Stimulated activated CD4-positive, alpha-beta T cell treated with anti-CD3 and anti-CD28 coated beads, Interleukin-4, amount 100 ng/mL, for 4 hours (primary cell): Measurements from ENCODE around the gene PDLIM5.
"Not testable (repeated sequence)": the region's sequence is repeated elsewhere in the genome, so short reads cannot be mapped to it uniquely, and the experiment has no call there.

Experiments used
- DNase-seq, 2 experiments: peaks; one replicate each; pipeline ENCODE4 v3.0.0-alpha.2; 2020

Gene PDLIM5

DNA sequence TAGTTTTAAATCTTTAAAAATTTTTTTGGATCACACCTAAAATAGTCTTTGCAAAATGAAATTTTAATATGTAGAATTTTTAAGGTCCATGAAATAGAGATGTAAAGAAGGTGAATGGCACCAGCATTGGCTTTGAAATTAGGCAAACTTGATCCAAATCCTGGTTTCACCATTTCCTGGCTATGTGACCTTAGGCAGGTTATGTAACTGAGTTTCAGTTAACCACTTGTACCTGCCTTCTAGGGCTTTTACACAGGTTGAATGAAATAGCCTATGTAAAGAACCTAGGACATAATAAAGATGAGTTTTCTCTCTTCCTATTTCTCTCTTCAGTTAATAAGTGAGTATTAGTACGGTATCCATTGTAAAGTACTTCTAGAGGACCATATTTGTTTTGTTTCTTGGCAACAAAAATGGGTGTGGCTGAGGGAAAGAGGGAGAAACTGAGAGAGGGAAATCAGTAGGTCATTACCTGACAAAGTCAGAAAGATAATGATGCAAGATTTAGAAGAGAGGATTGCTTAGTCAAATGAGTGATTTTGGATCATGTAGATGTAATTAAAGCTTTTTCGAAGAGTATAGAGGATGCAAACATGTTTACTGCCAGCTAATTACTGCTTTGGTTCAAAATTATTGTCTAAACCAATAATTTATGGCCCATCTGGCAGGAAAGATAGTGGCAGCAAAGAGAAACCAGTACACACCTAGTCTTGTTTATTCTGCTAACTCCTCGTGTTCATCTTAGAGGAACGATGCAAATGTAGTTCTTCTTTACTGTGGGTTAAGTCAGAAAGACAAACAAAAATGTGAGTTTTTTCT, 81.9 kb downstream of the PDLIM5 start:
- no peak for DNase-seq

- DNase-seq: no peak
These were observed 82.9 kb downstream of the PDLIM5 start for GRCh38 chr4:94534401-94535312.

- no peak for DNase-seq
These were observed 84.3 kb downstream of the PDLIM5 start for GRCh38 chr4:94536049-94536448.

GRCh38 chr4:94536649-94537469, 85.1 kb downstream of the PDLIM5 start:
- DNase-seq: no peak

- no peak for DNase-seq
These were observed 86.3 kb downstream of the PDLIM5 start for GRCh38 chr4:94537921-94538628.

- no peak for DNase-seq
These were observed 88.7 kb downstream of the PDLIM5 start for GRCh38 chr4:94540476-94540875.

- DNase-seq: no peak
These were observed 93.1 kb downstream of the PDLIM5 start for GRCh38 chr4:94544811-94545210.

DNA sequence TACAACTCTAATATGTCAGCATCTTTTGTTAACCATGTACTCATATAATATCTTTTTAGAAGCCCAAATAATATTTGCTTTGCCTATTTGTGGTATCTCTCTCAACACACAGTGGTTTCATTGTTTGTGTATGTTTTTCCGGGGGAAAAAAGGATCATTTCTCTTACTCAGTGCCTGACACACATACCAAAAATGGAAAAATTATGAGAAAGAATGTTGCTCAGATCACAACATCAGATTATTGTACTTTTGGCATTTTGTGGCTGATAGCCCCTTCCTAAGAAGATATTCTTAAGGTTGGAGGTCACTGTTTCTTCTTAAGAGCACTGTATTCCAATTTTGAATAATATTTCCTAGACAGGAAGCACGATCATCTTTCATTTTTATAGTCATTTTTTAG, 93.6 kb downstream of the PDLIM5 start:
- no peak for DNase-seq

DNA sequence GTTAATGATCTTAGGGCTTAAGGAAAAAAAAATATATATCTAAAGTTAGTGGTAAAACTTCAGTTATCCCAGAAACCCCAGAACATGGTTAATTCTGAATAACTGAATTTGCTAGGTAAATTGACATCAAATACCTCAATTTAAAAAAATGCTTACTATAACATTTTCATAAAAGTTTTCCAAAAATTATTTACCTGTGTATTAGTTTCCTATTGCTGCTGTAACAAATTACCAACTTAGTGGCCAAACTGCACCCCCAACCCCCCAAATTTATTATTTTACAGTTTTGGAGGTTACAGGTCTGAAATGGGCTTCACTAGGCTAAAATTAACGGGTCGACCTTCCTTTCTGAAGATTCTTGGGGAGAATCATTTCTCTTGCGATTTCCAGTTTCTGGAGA, 95.2 kb downstream of the PDLIM5 start:
- DNase-seq: no peak

GRCh38 chr4:94548571-94548970, 96.8 kb downstream of the PDLIM5 start:
- no peak for DNase-seq

DNA sequence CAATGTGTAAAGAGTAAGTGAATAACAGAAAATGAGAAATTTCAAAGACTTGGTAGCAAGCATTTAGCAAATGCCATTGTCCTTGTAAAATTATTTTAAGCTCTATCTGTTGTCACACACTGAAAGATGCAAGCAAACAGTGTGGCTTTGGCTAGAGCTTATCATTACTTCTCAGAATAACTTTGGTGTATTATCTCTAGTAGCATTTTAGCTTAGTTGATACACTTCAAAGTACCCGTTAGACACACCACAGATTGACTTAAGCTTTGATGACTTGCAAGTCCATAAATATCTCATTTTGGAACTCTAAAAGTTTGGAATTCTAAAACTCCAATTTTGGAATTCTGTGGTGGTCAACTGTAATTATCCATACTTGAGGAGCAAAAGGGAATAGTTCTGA, 98.6 kb downstream of the PDLIM5 start:
- DNase-seq: no peak

GRCh38 chr4:94550851-94551250, 99.1 kb downstream of the PDLIM5 start:
- no peak for DNase-seq

GRCh38 chr4:94551643-94552564, 100.2 kb downstream of the PDLIM5 start:
- no peak for DNase-seq

DNA sequence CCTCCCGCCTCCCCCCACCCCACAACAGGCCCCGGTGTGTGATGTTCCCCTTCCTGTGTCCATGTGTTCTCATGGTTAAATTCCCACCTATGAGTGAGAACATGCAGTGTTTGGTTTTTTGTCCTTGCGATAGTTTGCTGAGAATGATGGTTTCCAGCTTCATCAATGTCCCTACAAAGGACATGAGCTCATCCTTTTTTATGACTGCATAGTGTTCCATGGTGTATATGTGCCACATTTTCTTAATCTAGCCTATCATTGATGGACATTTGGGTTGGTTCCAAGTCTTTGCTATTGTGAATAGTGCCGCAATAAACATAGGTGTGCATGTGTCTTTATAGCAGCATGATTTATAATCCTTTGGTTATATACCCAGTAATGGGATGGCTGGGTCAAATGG, 104.3 kb downstream of the PDLIM5 start:
- DNase-seq: not testable (repeated sequence)

DNA sequence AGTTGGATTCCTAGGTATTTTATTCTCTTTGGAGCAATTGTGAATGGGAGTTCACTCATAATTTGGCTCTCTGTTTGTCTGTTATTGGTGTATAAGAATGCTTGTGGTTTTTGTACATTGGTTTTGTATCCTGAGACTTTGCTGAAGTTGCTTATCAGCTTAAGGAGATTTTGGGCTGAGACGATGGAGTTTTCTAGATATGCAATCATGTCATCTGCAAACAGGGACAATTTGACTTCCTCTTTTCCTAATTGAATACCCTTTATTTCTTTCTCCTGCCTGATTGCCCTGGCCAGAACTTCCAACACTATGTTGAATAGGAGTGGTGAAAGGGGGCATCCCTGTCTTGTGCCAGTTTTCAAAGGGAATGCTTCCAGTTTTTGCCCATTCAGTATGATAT, 105.9 kb downstream of the PDLIM5 start:
- not testable (repeated sequence) for DNase-seq

DNA sequence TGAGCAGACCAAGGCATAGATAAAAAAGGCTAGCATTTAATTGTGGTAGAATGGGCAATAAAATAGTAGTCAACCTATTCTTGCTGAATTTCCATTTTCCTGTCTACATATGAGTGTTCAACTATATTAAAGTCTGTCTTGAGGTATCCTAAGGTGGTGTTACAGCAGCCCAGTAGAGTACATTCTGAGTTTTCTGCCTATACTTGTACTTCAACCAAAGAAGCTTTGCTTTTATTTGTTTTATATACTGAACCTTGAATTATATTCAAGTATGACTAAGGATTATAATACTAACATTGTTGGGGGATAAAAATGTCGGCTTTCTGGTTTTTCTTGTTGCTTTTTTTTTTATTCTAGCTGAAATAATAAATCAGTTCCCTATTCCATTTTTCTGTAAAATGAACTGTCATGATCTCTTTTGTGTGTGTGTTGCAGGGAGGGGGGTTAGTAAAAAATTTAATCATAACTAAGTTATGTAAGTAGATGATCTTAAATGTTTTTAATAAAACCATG, 106.7 kb downstream of the PDLIM5 start:
- no peak for DNase-seq

- DNase-seq: no peak
These were observed 107.6 kb downstream of the PDLIM5 start for GRCh38 chr4:94559351-94559806.

- no peak for DNase-seq
These were observed 109.7 kb downstream of the PDLIM5 start for GRCh38 chr4:94561249-94562024.

- DNase-seq: no peak
These were observed 110.5 kb downstream of the PDLIM5 start for GRCh38 chr4:94562285-94562684.

DNA sequence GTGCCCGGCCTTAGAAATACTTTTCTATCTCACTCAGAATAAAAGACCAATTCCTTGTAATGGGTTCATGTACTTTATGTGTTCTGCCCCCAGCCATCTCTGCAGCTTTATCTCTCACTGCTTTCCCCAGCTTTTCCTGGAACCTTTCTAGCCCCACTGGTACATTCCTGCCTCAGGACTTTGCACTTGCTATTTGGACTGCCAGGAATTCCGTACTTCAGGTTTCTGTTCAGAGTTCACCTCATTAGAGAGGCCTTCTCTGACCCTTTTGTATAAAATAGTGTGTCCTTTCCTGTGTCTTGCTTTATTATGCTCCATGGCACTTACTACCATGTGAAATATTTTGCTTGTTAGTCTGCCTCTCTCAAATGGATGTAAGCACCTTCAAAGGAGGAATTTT, 112.5 kb downstream of the PDLIM5 start:
- no peak for DNase-seq
